Common myeloid progenitor, CD34-positive (primary cell): ENCODE results near the gene TBC1D4.

ENCODE experiments used
- CTCF ChIA-PET: fragments of 350-600 bp; sonication (Branson Sonifier 250); formaldehyde crosslinking; loops from one replicate; lab custom pipeline; 2021; ENCODE audit warnings: antibody characterized with exemption; lab: Charles Lee
- POLR2A ChIA-PET: fragments of 350-600 bp; sonication (Branson Sonifier 250); formaldehyde crosslinking; loops from one replicate; lab custom pipeline; 2021; ENCODE audit warnings: antibody characterized with exemption; lab: Charles Lee
- DNase-seq, 3 donors: peaks; one replicate each; pipeline versions ENCODE4 v3.0.0 to v3.0.0-alpha.2; 2013
- H3K27ac ChIP-seq, 2 experiments: 1 replicate in 1 of 2; 2 replicates in 1 of 2; pipeline ENCODE4 v1.7.0; 2013; ENCODE audit warnings: inconsistent platforms in 2 of 2, low read length in 2 of 2, mild to moderate bottlenecking in 2 of 2, low read depth in 1 of 2, moderate library complexity in 1 of 2; ENCODE audit not compliant: severe bottlenecking in 2 of 2, insufficient read depth in 1 of 2, poor library complexity in 1 of 2
- H3K27me3 ChIP-seq, 5 experiments: replicated peaks in 2 of 5; 1 replicate in 3 of 5; 2 replicates in 2 of 5; pipeline versions ENCODE4 v1.6.1 to v1.7.0; 2013; ENCODE audit warnings: low read length in 4 of 5, mild to moderate bottlenecking in 2 of 5, moderate library complexity in 2 of 5, inconsistent platforms in 1 of 5; ENCODE audit not compliant: insufficient read depth in 5 of 5, control insufficient read depth in 4 of 5
- H3K36me3 ChIP-seq, 4 experiments: 1 replicate in 2 of 4; 2 replicates in 2 of 4; pipeline versions ENCODE4 v1.6.1 to v1.7.0; 2013; ENCODE audit warnings: low read length in 3 of 4, control low read depth in 1 of 4, mild to moderate bottlenecking in 1 of 4; ENCODE audit not compliant: control insufficient read depth in 4 of 4, insufficient read depth in 4 of 4
- H3K4me1 ChIP-seq, 4 experiments: 1 replicate in 3 of 4; 2 replicates in 1 of 4; pipeline versions ENCODE4 v1.6.1 to v1.7.1; 2013; ENCODE audit warnings: low read length in 3 of 4, mild to moderate bottlenecking in 3 of 4, control low read depth in 1 of 4, inconsistent platforms in 1 of 4, moderate library complexity in 1 of 4; ENCODE audit not compliant: control insufficient read depth in 4 of 4, insufficient read depth in 4 of 4; ENCODE audit errors: control extremely low read depth in 1 of 4
- H3K4me3 ChIP-seq, 7 experiments: 1 replicate in 4 of 7; 2 replicates in 3 of 7; pipeline versions ENCODE4 v1.5.1 to v1.7.0; 2013; ENCODE audit warnings: mild to moderate bottlenecking in 7 of 7, low read length in 6 of 7, moderate library complexity in 6 of 7, inconsistent platforms in 2 of 7, low read depth in 2 of 7, control low read depth in 1 of 7; ENCODE audit not compliant: insufficient read depth in 4 of 7, control insufficient read depth in 1 of 7; ENCODE audit errors: extremely low read depth in 1 of 7
- H3K9me3 ChIP-seq, 5 experiments: 1 replicate in 4 of 5; 2 replicates in 1 of 5; pipeline versions ENCODE4 v1.6.1 to v1.7.1; 2013; ENCODE audit warnings: low read length in 4 of 5, mild to moderate bottlenecking in 2 of 5, inconsistent platforms in 1 of 5, low read depth in 1 of 5, moderate library complexity in 1 of 5; ENCODE audit not compliant: control insufficient read depth in 4 of 5, insufficient read depth in 2 of 5; ENCODE audit errors: control extremely low read depth in 1 of 5
- WGBS: methylation state at CpG from one replicate; pipeline ENCODE4 v1.1.5; 2013; ENCODE audit not compliant: insufficient coverage; 5-methylcytosine and 5-hydroxymethylcytosine counted together

Gene TBC1D4

GRCh38 chr13:75478659-75479058 lies 3.3 kb downstream of the TBC1D4 start:
- CTCF ChIA-PET, result no interaction called here
- WGBS, result 100% methylated on average over 3 of the region's 4 CpGs
- Histone ChIP-seq H3K9me3 (no peaks in the 10 kb centered on the region), H3K4me3 (no peak overlapping the region), H3K36me3 (no peaks in the 10 kb centered on the region), H3K27ac (no peak overlapping the region), H3K27me3 (peaks cover 0 to 4% (median 0%) of the 10 kb centered on the region in 5 experiments), H3K4me1 (peaks cover 4 to 28% (median 16%) of the 10 kb centered on the region in 4 experiments)
- POLR2A ChIA-PET, result no interaction called here
- no peak for DNase-seq

DNA sequence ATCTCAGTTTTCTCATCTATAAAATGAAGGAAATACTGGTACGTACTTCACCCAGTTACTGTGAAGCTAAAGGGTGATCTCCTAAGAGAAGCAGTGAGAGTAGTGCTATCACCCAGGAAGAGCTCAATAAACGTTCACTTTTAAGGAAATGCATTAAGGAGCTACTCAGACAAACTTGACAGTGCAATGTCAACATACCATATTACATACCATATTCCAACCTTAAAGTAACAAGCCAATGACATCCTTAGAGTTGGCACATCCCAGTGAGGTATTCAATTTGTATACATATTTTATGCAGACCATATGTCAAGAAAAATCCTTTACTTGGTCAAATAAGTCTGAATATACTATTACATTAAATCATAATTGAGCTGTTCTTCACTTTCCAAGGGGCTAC lies 7.0 kb downstream of the TBC1D4 start:
- Histone ChIP-seq H3K4me3 (no peak overlapping the region), H3K9me3 (no peaks in the 10 kb centered on the region), H3K27ac (no peak overlapping the region), H3K4me1 (peaks cover 0 to 8% (median 2%) of the 10 kb centered on the region in 4 experiments), H3K36me3 (no peaks in the 10 kb centered on the region), H3K27me3 (no peaks in the 10 kb centered on the region)
- ChIA-PET CTCF (interaction anchor here (0.8 kb wide), 1 partner anchor 31 kb away, joined by 3 read pairs; no protein-coding TSS in a partner anchor), POLR2A (no interaction called here)
- 50% methylated on average over 1 of the region's 2 CpGs for WGBS
- no peak for DNase-seq

GRCh38 chr13:75473468-75473867 lies 8.5 kb downstream of the TBC1D4 start:
- 83% methylated on average over 1 of the region's 1 CpG for whole genome bisulfite sequencing
- Histone ChIP-seq H3K9me3 (no peaks in the 10 kb centered on the region), H3K27ac (no peak overlapping the region), H3K4me1 (no peaks in the 10 kb centered on the region), H3K36me3 (no peaks in the 10 kb centered on the region), H3K27me3 (no peaks in the 10 kb centered on the region), H3K4me3 (no peak overlapping the region)
- no peak for DNase-seq
- CTCF ChIA-PET, result no interaction called here
- POLR2A ChIA-PET, result no interaction called here

DNA sequence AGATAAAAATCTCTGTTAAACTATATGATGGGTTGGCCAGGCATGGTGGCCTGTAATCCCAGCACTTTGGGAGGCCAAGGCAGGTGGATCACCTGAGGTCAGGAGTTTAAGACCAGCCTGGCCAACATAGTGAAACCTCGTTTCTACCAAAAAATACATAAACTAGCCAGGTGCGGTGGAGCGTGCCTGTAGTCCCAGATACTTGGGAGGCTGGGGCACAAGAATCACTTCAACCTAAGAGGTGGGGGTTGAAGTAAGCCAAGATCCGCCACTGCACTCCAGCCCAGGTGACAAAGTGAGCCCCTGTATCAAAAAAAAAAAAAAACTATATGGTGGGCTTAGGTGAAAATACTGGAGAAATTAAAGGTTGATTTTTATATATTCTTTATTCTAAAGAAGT lies 11.3 kb downstream of the TBC1D4 start:
- Histone ChIP-seq H3K27ac (no peak overlapping the region), H3K27me3 (no peaks in the 10 kb centered on the region), H3K4me3 (no peak overlapping the region), H3K36me3 (no peaks in the 10 kb centered on the region), H3K4me1 (no peaks in the 10 kb centered on the region), H3K9me3 (no peaks in the 10 kb centered on the region)
- WGBS, result no CpG with 5 or more reads among the region's 4 CpGs
- CTCF ChIA-PET, result no interaction called here
- no peak for DNase-seq
- POLR2A ChIA-PET, result no interaction called here

DNA sequence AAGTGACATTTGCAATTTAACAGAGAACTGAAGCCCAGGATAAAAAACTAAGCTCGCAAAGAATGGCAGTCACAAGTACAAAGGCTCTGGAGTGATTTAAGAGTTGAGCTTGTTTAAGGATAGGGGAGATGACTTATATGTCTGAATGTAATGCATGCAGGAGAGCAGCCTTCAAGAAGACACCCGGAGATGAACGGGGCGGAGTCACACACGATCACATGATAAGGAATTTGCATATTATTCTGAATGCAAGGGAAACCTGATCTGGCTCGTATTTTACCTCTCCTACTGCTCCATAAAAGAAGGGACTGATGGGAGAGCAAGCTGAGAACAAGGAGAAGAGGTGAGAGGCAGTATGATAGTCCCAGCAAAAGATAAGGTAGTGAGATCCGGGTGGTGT lies 12.9 kb downstream of the TBC1D4 start:
- Histone ChIP-seq H3K27me3 (no peaks in the 10 kb centered on the region), H3K36me3 (no peaks in the 10 kb centered on the region), H3K9me3 (no peaks in the 10 kb centered on the region), H3K27ac (no peak overlapping the region), H3K4me1 (no peaks in the 10 kb centered on the region), H3K4me3 (no peak overlapping the region)
- DNase-seq, result no peak
- 97% methylated on average over 3 of the region's 7 CpGs for WGBS
- CTCF ChIA-PET, result interaction anchor here (1.0 kb wide), 1 partner anchor 13 kb away, joined by 3 read pairs; no protein-coding TSS in a partner anchor
- POLR2A ChIA-PET, result no interaction called here

DNA sequence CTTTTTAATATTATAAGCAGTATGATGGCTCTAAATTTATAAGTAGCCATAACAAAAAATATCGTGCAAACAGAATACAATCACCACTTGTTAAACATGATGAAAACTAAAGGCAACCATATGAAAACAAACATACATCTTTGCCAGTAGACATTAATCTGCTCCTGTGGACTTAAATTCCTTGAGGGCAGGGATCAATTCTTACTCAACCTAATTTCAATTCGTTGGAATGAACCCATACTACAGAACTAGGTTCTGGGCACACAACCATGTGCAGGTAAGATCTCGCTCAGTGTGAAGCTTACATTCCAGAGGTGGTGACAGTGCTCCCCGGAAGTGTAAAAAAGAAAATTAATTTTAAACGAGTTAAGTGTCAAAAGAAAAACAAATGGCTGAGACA lies 13.4 kb downstream of the TBC1D4 start:
- ChIA-PET POLR2A (no interaction called here), CTCF (interaction anchor here (1.0 kb wide), 1 partner anchor 13 kb away, joined by 3 read pairs; no protein-coding TSS in a partner anchor)
- no peaks in the 10 kb centered on the region for H3K36me3 ChIP-seq
- no peaks in the 10 kb centered on the region for H3K4me1 ChIP-seq
- no peaks in the 10 kb centered on the region for H3K27me3 ChIP-seq
- no peaks in the 10 kb centered on the region for H3K9me3 ChIP-seq
- H3K4me3 ChIP-seq, result no peak overlapping the region
- DNase-seq, result no peak
- H3K27ac ChIP-seq, result no peak overlapping the region
- 89% methylated on average over 4 of the region's 5 CpGs for WGBS

- no peak for DNase-seq
- Histone ChIP-seq H3K4me3 (no peak overlapping the region), H3K27me3 (no peaks in the 10 kb centered on the region), H3K27ac (no peak overlapping the region), H3K4me1 (no peaks in the 10 kb centered on the region), H3K9me3 (no peaks in the 10 kb centered on the region), H3K36me3 (no peaks in the 10 kb centered on the region)
- WGBS, result 100% methylated on average over 1 of the region's 1 CpG
- CTCF ChIA-PET, result no interaction called here
- POLR2A ChIA-PET, result no interaction called here
Observed at GRCh38 chr13:75468098-75468497, 13.9 kb downstream of the TBC1D4 start.
